HCT116 (cell line): ENCODE measurements around the gene SLC6A19. TPM values are rescaled to one million over a fixed set of nuclear protein-coding genes. Genes with fewer than 3 reads are reported as not detected.

Experiments
- ATAC-seq: fragments of 200-7000 bp; cut with Tn5 transposase; 2 replicates; pipeline ENCODE4 v1.9.1; 2020; ENCODE audit warnings: mild to moderate bottlenecking, moderate library complexity
- BruUV-seq: library from RNA; stranded (reverse); fragments of 400-500 nt; replicated peaks from 2 replicates; lab custom pipeline; 2021; lab: Mats Ljungman, UMichigan
- CTCF ChIA-PET: fragments of 300-600 bp; sonication (Branson Sonifier 250); formaldehyde crosslinking; loops from one replicate; lab custom pipeline; 2021; ENCODE audit warnings: antibody characterized with exemption; lab: Charles Lee
- POLR2A ChIA-PET: fragments of 300-600, 350-600 bp; sonication (Branson Sonifier 250); formaldehyde crosslinking; loops from one replicate; lab custom pipeline; 2021; ENCODE audit warnings: antibody characterized with exemption; lab: Charles Lee
- RAD21 ChIA-PET, 2 experiments: fragments of 300-600 bp; sonication (Branson Sonifier 250); formaldehyde crosslinking; loops; one replicate each; lab custom pipeline; 2023; ENCODE audit warnings: low total read pairs in 2 of 2; ENCODE audit not compliant: uncharacterized antibody in 2 of 2, unreplicated experiment in 2 of 2, low non-redundant PET in 1 of 2; lab: Charles Lee
- DNase-seq: peaks from one replicate; pipeline ENCODE4 v3.0.0-alpha.2; 2010; ENCODE audit warnings: low read depth, low spot score
- H2AFZ ChIP-seq: fragments of 200-600 bp; shearing (Covaris generic), sonication (generic); 2 replicates; pipeline ENCODE4 v1.6.1; 2017; ENCODE audit warnings: low read depth, mixed run types, mixed read lengths, antibody characterized with exemption, low read length; ENCODE audit not compliant: poor library complexity, severe bottlenecking
- H3K27ac ChIP-seq: 2 replicates; pipeline ENCODE4 v1.5.1; 2012; ENCODE audit warnings: low read depth, low read length
- H3K27me3 ChIP-seq: fragments of 200-600 bp; sonication (generic); 2 replicates; pipeline ENCODE4 v1.6.1; 2016; ENCODE audit warnings: mixed run types, low read length, mixed read lengths; ENCODE audit not compliant: insufficient read depth
- H3K36me3 ChIP-seq, 2 experiments: fragments of 200-500 bp in 1 of 2; fragments of 200-600 bp in 1 of 2; sonication (Bioruptor generic) in 1 of 2; sonication (generic) in 1 of 2; 2 replicates each; pipeline versions ENCODE4 v1.5.1 to v1.6.1; 2014 to 2016; ENCODE audit warnings: low read length in 2 of 2, inconsistent platforms in 1 of 2, mixed read lengths in 1 of 2, mixed run types in 1 of 2; ENCODE audit not compliant: insufficient read depth in 2 of 2, control insufficient read depth in 1 of 2
- H3K4me1 ChIP-seq, 2 experiments: fragments of 200-600 bp in 1 of 2; sonication (generic) in 1 of 2; 2 replicates each; pipeline versions ENCODE4 v1.5.1 to v1.6.1; 2012 to 2017; ENCODE audit warnings: low read length in 2 of 2, inconsistent platforms in 1 of 2, mild to moderate bottlenecking in 1 of 2, mixed read lengths in 1 of 2, mixed run types in 1 of 2, moderate library complexity in 1 of 2; ENCODE audit not compliant: insufficient read depth in 2 of 2, control insufficient read depth in 1 of 2
- H3K4me2 ChIP-seq: fragments of 200-600 bp; sonication (generic); 2 replicates; pipeline ENCODE4 v1.6.1; 2017; ENCODE audit warnings: mixed run types, low read length, mixed read lengths
- H3K4me3 ChIP-seq, 2 experiments: fragments of 200-600 bp in 1 of 2; sonication (generic) in 1 of 2; replicated peaks in 1 of 2; 2 replicates each; pipeline ENCODE4 v1.5.1; 2011 to 2016; ENCODE audit warnings: low read length in 2 of 2, control low read depth in 1 of 2, low read depth in 1 of 2, mild to moderate bottlenecking in 1 of 2, mixed read lengths in 1 of 2, mixed run types in 1 of 2
- H3K79me2 ChIP-seq: fragments of 200-600 bp; sonication (generic); 2 replicates; pipeline ENCODE4 v1.6.1; 2017; ENCODE audit warnings: mild to moderate bottlenecking, mixed run types, low read length, moderate library complexity, mixed read lengths; ENCODE audit not compliant: insufficient read depth
- H3K9ac ChIP-seq: fragments of 200-600 bp; sonication (generic); 2 replicates; pipeline ENCODE4 v1.6.1; 2016; ENCODE audit warnings: low read length, mixed read lengths
- H3K9me2 ChIP-seq: fragments of 200-600 bp; sonication (generic), shearing (Covaris generic); 2 replicates; pipeline ENCODE4 v1.6.1; 2017; ENCODE audit warnings: mixed run types, mild to moderate bottlenecking, moderate library complexity; ENCODE audit not compliant: insufficient read depth
- H3K9me3 ChIP-seq, 2 experiments: fragments of 200-500 bp in 1 of 2; fragments of 200-600 bp in 1 of 2; sonication (Bioruptor generic) in 1 of 2; sonication (generic) in 1 of 2; 2 replicates each; pipeline ENCODE4 v1.6.1; 2014 to 2017; ENCODE audit warnings: low read length in 2 of 2, mixed read lengths in 2 of 2, inconsistent platforms in 1 of 2, low read depth in 1 of 2, mild to moderate bottlenecking in 1 of 2, mixed run types in 1 of 2, moderate library complexity in 1 of 2; ENCODE audit not compliant: control insufficient read depth in 1 of 2, insufficient read depth in 1 of 2
- H4K20me1 ChIP-seq: fragments of 200-600 bp; sonication (generic), shearing (Covaris generic); 2 replicates; pipeline ENCODE4 v1.6.1; 2017; ENCODE audit warnings: mixed run types, mild to moderate bottlenecking, moderate library complexity; ENCODE audit not compliant: insufficient read depth
- CTCF ChIP-seq, 3 experiments: fragments of 200-600 bp in 1 of 3; sonication (generic) in 1 of 3; IDR thresholded peaks in 2 of 3; conservative IDR thresholded peaks in 1 of 3; 2 replicates each; pipeline ENCODE4 v1.5.1; 2012 to 2017; ENCODE audit warnings: low read depth in 2 of 3, low read length in 2 of 3, antibody characterized with exemption in 1 of 3, borderline replicate concordance in 1 of 3, control low read depth in 1 of 3, mild to moderate bottlenecking in 1 of 3, mixed read lengths in 1 of 3, mixed run types in 1 of 3, moderate library complexity in 1 of 3; ENCODE audit not compliant: insufficient read depth in 1 of 3
- EGR1 ChIP-seq: IDR thresholded peaks from 2 replicates; pipeline ENCODE4 v1.6.1; 2012; ENCODE audit warnings: low read depth
- EZH2 ChIP-seq: fragments of 200-600 bp; sonication (generic); IDR thresholded peaks from 2 replicates; pipeline ENCODE4 v1.6.1; 2017; ENCODE audit warnings: antibody characterized with exemption, mixed run types
- EZH2phosphoT487 ChIP-seq: fragments of 200-600 bp; IDR thresholded peaks from 2 replicates; pipeline ENCODE4 v1.6.1; 2018; ENCODE audit warnings: antibody characterized with exemption, borderline replicate concordance
- SP1 ChIP-seq: IDR thresholded peaks from 2 replicates; pipeline ENCODE4 v1.6.1; 2012; ENCODE audit warnings: low read depth
- ZFX ChIP-seq: fragments of 450-650 bp; IDR thresholded peaks from 2 replicates; pipeline ENCODE4 v1.6.1; 2017
- intact Hi-C: fragments of 100-400 bp; cut with micrococcal nuclease; formaldehyde crosslinking; loops from 2 replicates; pipeline ENCODE4 v1.10.0; 2022
- total RNA-seq: library from RNA; stranded (reverse); gene quantifications from one replicate; pipeline ENCODE4 v1.2.1, GENCODE V29; 2021; ENCODE audit not compliant: unreplicated experiment
- TF ChIP-seq, protein P1 (sequence below): IDR thresholded peaks from 2 replicates; pipeline ENCODE4 v1.6.1; 2011; ENCODE audit warnings: mild to moderate bottlenecking, low read length, moderate library complexity; ENCODE audit not compliant: insufficient replicate concordance; ENCODE audit errors: extremely low read depth

Gene SLC6A19
- total RNA-seq, 1 experiment from 2014 or later = not detected

DNA sequence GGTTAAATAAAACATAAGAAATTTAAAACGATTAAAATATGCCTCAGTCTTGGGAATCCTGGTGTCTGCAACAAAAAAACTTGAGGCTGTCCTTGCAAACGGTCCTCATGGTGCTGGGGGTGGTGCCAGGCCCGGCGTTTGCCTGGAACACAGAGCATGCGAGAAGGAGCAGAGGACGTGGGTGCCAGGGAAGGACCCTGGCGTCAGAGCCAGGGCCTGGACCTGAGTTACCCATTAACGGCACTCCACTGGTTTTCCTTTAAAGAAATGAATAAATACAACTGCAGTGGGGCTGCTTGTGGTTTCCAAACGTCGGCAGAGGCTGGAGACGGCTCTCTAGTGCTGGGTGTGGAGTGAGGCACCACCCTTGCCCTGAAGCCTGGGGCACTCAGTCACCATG lies 23.7 kb downstream of the SLC6A19 start, which contains the start of gene SLC6A18:
TSS of gene SLC6A18 (plus strand) at position 301 of the 400 bp plus-strand sequence. CDS start at position 398, 97 bp downstream.
- no peaks in the 10 kb centered on the region for H3K27me3 ChIP-seq
- intact Hi-C loops = no loop called here
- no peak for ATAC-seq

More for the DNA sequence above, 23.7 kb downstream of the SLC6A19 start, which contains the start of gene SLC6A18:
- Histone ChIP-seq H3K27ac (no peak within 1 kb of the TSS), H3K4me2 (no peak within 1 kb of the TSS), H3K9ac (no peak within 1 kb of the TSS), H3K79me2 (no peaks in the 10 kb centered on the region), H4K20me1 (no peaks in the 10 kb centered on the region), H3K36me3 (no peaks in the 10 kb centered on the region), H3K4me3 (no peak within 1 kb of the TSS), H3K9me2 (no peaks in the 10 kb centered on the region), H3K9me3 (no peaks in the 10 kb centered on the region), H3K4me1 (peaks cover 0 to 3% of the 10 kb centered on the region in 2 experiments; a peak in 2 of 4 replicates), H2AFZ (no peak within 1 kb of the TSS)
- TF ChIP-seq ZFX = no peak
- TF ChIP-seq SP1 = no peak
- TF ChIP-seq EZH2 = no peak
- no peak for TF ChIP-seq CTCF (IDR thresholded peaks at IDR 0.05 in 2 of 3, conservative IDR thresholded peaks at IDR 0.05 in 1 of 3; ENCODE audit: borderline replicate concordance in 1 of 3, insufficient read depth in 1 of 3, low read depth in 2 of 3, low read length in 2 of 3)
- no peak for TF ChIP-seq EGR1
- TF ChIP-seq EZH2phosphoT487 = no peak
- TF ChIP-seq, protein P1, sequence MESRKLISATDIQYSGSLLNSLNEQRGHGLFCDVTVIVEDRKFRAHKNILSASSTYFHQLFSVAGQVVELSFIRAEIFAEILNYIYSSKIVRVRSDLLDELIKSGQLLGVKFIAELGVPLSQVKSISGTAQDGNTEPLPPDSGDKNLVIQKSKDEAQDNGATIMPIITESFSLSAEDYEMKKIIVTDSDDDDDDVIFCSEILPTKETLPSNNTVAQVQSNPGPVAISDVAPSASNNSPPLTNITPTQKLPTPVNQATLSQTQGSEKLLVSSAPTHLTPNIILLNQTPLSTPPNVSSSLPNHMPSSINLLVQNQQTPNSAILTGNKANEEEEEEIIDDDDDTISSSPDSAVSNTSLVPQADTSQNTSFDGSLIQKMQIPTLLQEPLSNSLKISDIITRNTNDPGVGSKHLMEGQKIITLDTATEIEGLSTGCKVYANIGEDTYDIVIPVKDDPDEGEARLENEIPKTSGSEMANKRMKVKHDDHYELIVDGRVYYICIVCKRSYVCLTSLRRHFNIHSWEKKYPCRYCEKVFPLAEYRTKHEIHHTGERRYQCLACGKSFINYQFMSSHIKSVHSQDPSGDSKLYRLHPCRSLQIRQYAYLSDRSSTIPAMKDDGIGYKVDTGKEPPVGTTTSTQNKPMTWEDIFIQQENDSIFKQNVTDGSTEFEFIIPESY = no peak
- CTCF ChIA-PET = no interaction called here
- no TSS peak for BruUV-seq
- POLR2A ChIA-PET = no interaction called here
- DNase-seq = no peak
- RAD21 ChIA-PET = no interaction called here
